AG20443 (cell line): ENCODE results near the gene VTI1A.
A peak's percentile ranks its signal among the peaks of the same experiment; 100 is the strongest.

Experiments used
- DNase-seq: peaks from one replicate; pipeline ENCODE4 v3.0.0; 2012; ENCODE audit warnings: low spot score, mixed read lengths

The VTI1A gene

GRCh38 chr10:112785089-112785488, 338.1 kb downstream of the VTI1A start:
- DNase-seq: no peak

GRCh38 chr10:112789248-112789647, 342.2 kb downstream of the VTI1A start:
- no peak for DNase-seq

GRCh38 chr10:112790030-112790429, 343.0 kb downstream of the VTI1A start:
- DNase-seq: no peak

GRCh38 chr10:112790921-112791320, 343.9 kb downstream of the VTI1A start:
- DNase-seq: no peak

- no peak for DNase-seq
Measured at GRCh38 chr10:112791447-112791846, 344.4 kb downstream of the VTI1A start.

GRCh38 chr10:112792487-112793201, 345.6 kb downstream of the VTI1A start:
- peak; percentile 81 for DNase-seq

GRCh38 chr10:112793202-112793921, 346.3 kb downstream of the VTI1A start:
- DNase-seq: no peak

- no peak for DNase-seq
Measured at GRCh38 chr10:112794201-112794600, 347.2 kb downstream of the VTI1A start.

GRCh38 chr10:112795067-112795466, 348.1 kb downstream of the VTI1A start:
- no peak for DNase-seq

- no peak for DNase-seq
Measured at GRCh38 chr10:112797197-112797596, 350.2 kb downstream of the VTI1A start.

- DNase-seq: no peak
Measured at GRCh38 chr10:112797855-112798254, 350.8 kb downstream of the VTI1A start.

GRCh38 chr10:112799038-112799437, 352.0 kb downstream of the VTI1A start:
- DNase-seq: no peak

- DNase-seq: no peak
Measured at GRCh38 chr10:112799726-112800510, 352.9 kb downstream of the VTI1A start.

GRCh38 chr10:112801004-112801403, 354.0 kb downstream of the VTI1A start:
- no peak for DNase-seq

GRCh38 chr10:112801748-112802147, 354.7 kb downstream of the VTI1A start:
- DNase-seq: no peak

GRCh38 chr10:112802411-112803022, 355.5 kb downstream of the VTI1A start:
- DNase-seq: no peak

- no peak for DNase-seq
Measured at GRCh38 chr10:112803961-112804401, 357.0 kb downstream of the VTI1A start.

GRCh38 chr10:112805254-112805590, 358.2 kb downstream of the VTI1A start:
- DNase-seq: no peak

- no peak for DNase-seq
Measured at GRCh38 chr10:112805701-112806100, 358.7 kb downstream of the VTI1A start.

- DNase-seq: no peak
Measured at GRCh38 chr10:112807013-112807412, 360.0 kb downstream of the VTI1A start.

- DNase-seq: no peak
Measured at GRCh38 chr10:112809736-112810135, 362.7 kb downstream of the VTI1A start.

- no peak for DNase-seq
Measured at GRCh38 chr10:112810711-112811151, 363.7 kb downstream of the VTI1A start.
